ENCODE results near the gene GAS7. TPM values are rescaled to one million over a fixed set of nuclear protein-coding genes. Genes with fewer than 3 reads are reported as not detected.

Gene GAS7
- total RNA-seq, 1 experiment from 2014 or later, result 4.1 TPM

GRCh38 chr17:10147761-10148415 lies 50.5 kb downstream of the GAS7 start:
- ATAC-seq (no peak), DNase-seq (ENCODE audit: low read depth, low spot score) (no peak)
- ChIA-PET CTCF (no interaction called here), POLR2A (interaction anchor here (0.8 kb wide), 1 partner anchor 28 kb away, joined by 3 read pairs; no protein-coding TSS in a partner anchor), RAD21 (ENCODE audit: low non-redundant PET in 1 of 2, low total read pairs in 2 of 2, uncharacterized antibody in 2 of 2, unreplicated experiment in 2 of 2) (no interaction called here)
- no peak overlapping the region for H3K27ac ChIP-seq (ENCODE audit: low read depth, low read length)
- no TSS peak for BruUV-seq (replicated peaks)
- no peak overlapping the region for H3K9ac ChIP-seq (ENCODE audit: low read length)
- H3K27me3 ChIP-seq (ENCODE audit: insufficient read depth, low read length), result no peaks in the 10 kb centered on the region
- intact Hi-C loops (cut with micrococcal nuclease), result no loop called here
- H3K9me2 ChIP-seq (ENCODE audit: insufficient read depth), result no peaks in the 10 kb centered on the region
- H3K4me1 ChIP-seq (ENCODE audit: control insufficient read depth in 1 of 2, insufficient read depth in 2 of 2, low read length in 2 of 2), result peaks cover 25 to 32% of the 10 kb centered on the region in 2 experiments
- H3K9me3 ChIP-seq (ENCODE audit: control insufficient read depth in 1 of 2, insufficient read depth in 1 of 2, low read depth in 1 of 2, low read length in 2 of 2), result no peaks in the 10 kb centered on the region
- TF ChIP-seq REST (IDR thresholded peaks at IDR 0.05; ENCODE audit: low read depth) (no peak), POLR2A (IDR thresholded peaks at IDR 0.05; ENCODE audit: borderline replicate concordance, extremely low read depth, insufficient read depth, insufficient read length) (no peak), FOSL1 (IDR thresholded peaks at IDR 0.05; ENCODE audit: low read depth) (no peak), YY1 (IDR thresholded peaks at IDR 0.05; ENCODE audit: extremely low read depth, insufficient replicate concordance, low read depth, low read length) (no peak), JUND (IDR thresholded peaks at IDR 0.05) (no peak), ELF1 (IDR thresholded peaks at IDR 0.05; ENCODE audit: borderline replicate concordance, low read depth) (no peak), ZFX (IDR thresholded peaks at IDR 0.05) (no peak), SRF (IDR thresholded peaks at IDR 0.05; ENCODE audit: low read depth) (no peak), ZNF274 (IDR thresholded peaks at IDR 0.05; ENCODE audit: low read depth, low read length) (no peak), SP1 (IDR thresholded peaks at IDR 0.05; ENCODE audit: low read depth) (no peak), EZH2 (IDR thresholded peaks at IDR 0.05) (no peak), ATF3 (IDR thresholded peaks at IDR 0.05) (no peak), CTCF (IDR thresholded peaks at IDR 0.05 in 2 of 3, conservative IDR thresholded peaks at IDR 0.05 in 1 of 3; ENCODE audit: borderline replicate concordance in 1 of 3, insufficient read depth in 1 of 3, low read depth in 2 of 3, low read length in 2 of 3) (no peak), EGR1 (IDR thresholded peaks at IDR 0.05; ENCODE audit: low read depth) (no peak)
- no peaks in the 10 kb centered on the region for H3K79me2 ChIP-seq (ENCODE audit: insufficient read depth, low read length)
- H3K4me2 ChIP-seq (ENCODE audit: low read length), result 0 out of 2 replicates have a peak overlapping the region, but pooled peaks have one; percentile 63
- no peaks in the 10 kb centered on the region for H4K20me1 ChIP-seq (ENCODE audit: insufficient read depth)
- no peak overlapping the region for H2AFZ ChIP-seq (ENCODE audit: low read depth, low read length, poor library complexity, severe bottlenecking)
- H3K4me3 ChIP-seq (replicated peaks in 1 of 2; ENCODE audit: low read depth in 1 of 2, low read length in 2 of 2), result no peak overlapping the region
- no peaks in the 10 kb centered on the region for H3K36me3 ChIP-seq (ENCODE audit: control insufficient read depth in 1 of 2, insufficient read depth in 2 of 2, low read length in 2 of 2)

All from HCT116 (cell line).